Measurements from ENCODE around the gene PSD4.

The PSD4 gene

DNA sequence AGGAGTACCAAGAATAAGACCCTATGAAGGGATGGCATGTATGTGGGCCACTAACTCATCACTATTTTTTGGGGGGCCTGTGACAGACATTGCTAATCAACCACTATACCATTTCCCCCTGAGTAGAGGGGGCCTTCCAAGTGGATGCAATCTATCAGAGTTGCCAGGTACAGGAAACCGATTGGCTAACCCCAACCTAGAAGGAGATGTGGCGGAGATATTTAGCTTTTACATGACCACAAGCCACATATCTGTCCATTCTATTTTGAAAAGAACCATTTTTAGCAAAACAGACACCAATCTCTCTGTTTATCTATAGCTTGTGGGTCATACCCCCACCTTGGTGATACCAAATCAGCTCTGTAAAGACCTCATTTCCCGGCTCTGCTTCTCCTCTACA is 53.9 kb downstream of the PSD4 start:
- Mint-ChIP-seq H3K4me1 (peaks cover 74% of the 10 kb centered on the region), H3K27me3 (ENCODE audit: low read depth, poor library complexity) (peaks cover 6% of the 10 kb centered on the region)

DNA sequence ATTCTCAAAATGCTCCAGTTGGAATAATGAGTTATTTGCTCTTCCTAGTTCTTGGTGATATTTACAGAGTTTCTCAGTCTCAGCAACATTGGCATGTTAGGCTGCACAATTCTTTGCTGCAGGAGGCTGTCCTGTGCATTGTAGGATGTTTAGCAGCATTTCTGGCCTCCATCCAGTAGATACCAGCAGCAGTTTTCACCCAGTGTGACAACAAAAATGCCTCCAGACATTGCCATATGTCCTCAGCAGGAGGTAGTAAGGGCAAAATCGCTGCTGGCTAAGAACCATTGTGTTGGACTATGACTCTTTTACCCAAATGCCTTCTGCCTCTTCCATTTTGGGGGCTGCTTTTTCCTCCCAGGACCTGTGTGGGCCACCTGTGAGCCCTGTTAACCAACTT is 54.6 kb downstream of the PSD4 start:
- Mint-ChIP-seq H3K27ac (peak overlapping the region; percentile 64), H3K27me3 (ENCODE audit: low read depth, poor library complexity) (peaks cover 6% of the 10 kb centered on the region), H3K4me1 (peaks cover 81% of the 10 kb centered on the region), H3K9me3 (no peaks in the 10 kb centered on the region), H3K4me3 (no peak overlapping the region), H3K36me3 (ENCODE audit: low read depth) (peaks cover 70% of the 10 kb centered on the region)
- no peak for DNase-seq
- TF ChIP-seq, protein P1, sequence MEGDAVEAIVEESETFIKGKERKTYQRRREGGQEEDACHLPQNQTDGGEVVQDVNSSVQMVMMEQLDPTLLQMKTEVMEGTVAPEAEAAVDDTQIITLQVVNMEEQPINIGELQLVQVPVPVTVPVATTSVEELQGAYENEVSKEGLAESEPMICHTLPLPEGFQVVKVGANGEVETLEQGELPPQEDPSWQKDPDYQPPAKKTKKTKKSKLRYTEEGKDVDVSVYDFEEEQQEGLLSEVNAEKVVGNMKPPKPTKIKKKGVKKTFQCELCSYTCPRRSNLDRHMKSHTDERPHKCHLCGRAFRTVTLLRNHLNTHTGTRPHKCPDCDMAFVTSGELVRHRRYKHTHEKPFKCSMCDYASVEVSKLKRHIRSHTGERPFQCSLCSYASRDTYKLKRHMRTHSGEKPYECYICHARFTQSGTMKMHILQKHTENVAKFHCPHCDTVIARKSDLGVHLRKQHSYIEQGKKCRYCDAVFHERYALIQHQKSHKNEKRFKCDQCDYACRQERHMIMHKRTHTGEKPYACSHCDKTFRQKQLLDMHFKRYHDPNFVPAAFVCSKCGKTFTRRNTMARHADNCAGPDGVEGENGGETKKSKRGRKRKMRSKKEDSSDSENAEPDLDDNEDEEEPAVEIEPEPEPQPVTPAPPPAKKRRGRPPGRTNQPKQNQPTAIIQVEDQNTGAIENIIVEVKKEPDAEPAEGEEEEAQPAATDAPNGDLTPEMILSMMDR (IDR thresholded peaks at IDR 0.05), result no peak

More for the DNA sequence above, 53.9 kb downstream of the PSD4 start:
- DNase-seq, result no peak
- H3K27ac Mint-ChIP-seq, result peak overlapping the region; percentile 97
- H3K9me3 Mint-ChIP-seq, result no peaks in the 10 kb centered on the region
- TF ChIP-seq, protein P1 (IDR thresholded peaks at IDR 0.05), result no peak
- peaks cover 64% of the 10 kb centered on the region for H3K36me3 Mint-ChIP-seq (ENCODE audit: low read depth)
- no peak overlapping the region for H3K4me3 Mint-ChIP-seq

DNA sequence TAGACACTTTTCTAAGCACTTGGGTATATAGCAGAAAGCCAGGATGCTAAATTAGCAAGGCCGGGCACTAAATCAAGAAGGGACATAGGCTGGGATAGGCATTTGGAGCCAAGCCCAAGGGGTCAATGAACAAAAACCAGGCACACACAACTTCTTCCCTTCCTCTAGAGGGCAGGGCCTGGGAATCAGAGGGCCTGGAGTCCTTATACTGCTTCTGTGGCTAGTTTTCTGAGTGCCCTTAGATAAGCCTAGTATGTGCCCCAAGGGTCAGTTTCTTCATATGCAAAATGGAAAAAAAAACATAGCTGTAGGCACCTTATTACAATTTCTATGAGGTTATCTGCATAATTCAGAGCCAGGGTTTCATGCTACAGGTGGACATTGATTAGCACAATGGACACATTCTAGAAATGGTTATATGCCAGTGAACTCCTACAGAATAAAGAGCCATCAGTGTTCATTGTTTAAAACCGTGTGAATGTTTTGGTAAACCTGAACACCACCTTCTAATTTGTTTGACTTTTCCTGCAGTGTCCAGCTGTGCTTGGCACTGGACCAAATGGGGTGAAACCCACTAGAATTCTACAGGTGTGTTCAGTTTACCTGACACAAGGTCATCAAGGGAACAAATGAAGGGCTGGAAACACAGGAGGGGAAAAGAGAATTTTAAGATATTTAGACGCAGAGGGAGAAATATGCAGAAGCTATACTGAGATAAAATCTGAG is 55.4 kb downstream of the PSD4 start:
- no peak for DNase-seq
- TF ChIP-seq, protein P1 (IDR thresholded peaks at IDR 0.05), result no peak
- no peaks in the 10 kb centered on the region for H3K9me3 Mint-ChIP-seq
- H3K27ac Mint-ChIP-seq, result peak overlapping the region; percentile 98
- peaks cover 6% of the 10 kb centered on the region for H3K27me3 Mint-ChIP-seq (ENCODE audit: low read depth, poor library complexity)
- H3K4me1 Mint-ChIP-seq, result peaks cover 89% of the 10 kb centered on the region
- H3K4me3 Mint-ChIP-seq, result no peak overlapping the region
- peaks cover 78% of the 10 kb centered on the region for H3K36me3 Mint-ChIP-seq (ENCODE audit: low read depth)

DNA sequence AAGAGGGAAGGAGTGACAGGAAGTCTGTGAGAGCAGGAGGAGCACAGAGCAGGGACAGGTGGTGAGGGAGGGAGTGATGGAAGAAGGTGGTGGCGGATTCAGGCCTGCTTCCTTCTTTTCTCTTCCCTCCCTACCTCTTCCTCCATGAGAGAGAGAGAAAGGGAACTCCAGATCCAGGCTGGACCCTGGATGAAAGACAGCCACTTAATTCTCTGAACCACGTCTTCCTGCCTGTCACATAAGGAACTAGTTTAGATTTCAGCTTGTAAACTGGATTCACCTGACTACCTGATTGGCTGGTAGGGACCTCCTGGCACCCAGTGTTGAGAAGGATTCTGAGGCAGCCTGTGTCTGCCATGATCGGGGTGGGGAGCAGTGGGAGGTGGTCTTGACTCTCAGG is 56.0 kb downstream of the PSD4 start:
- no peak overlapping the region for H3K4me3 Mint-ChIP-seq
- H3K27ac Mint-ChIP-seq, result peak overlapping the region; percentile 98
- DNase-seq, result no peak
- H3K4me1 Mint-ChIP-seq, result peaks cover 92% of the 10 kb centered on the region
- TF ChIP-seq, protein P1 (IDR thresholded peaks at IDR 0.05), result no peak
- no peaks in the 10 kb centered on the region for H3K9me3 Mint-ChIP-seq
- peaks cover 6% of the 10 kb centered on the region for H3K27me3 Mint-ChIP-seq (ENCODE audit: low read depth, poor library complexity)
- H3K36me3 Mint-ChIP-seq (ENCODE audit: low read depth), result peaks cover 83% of the 10 kb centered on the region

DNA sequence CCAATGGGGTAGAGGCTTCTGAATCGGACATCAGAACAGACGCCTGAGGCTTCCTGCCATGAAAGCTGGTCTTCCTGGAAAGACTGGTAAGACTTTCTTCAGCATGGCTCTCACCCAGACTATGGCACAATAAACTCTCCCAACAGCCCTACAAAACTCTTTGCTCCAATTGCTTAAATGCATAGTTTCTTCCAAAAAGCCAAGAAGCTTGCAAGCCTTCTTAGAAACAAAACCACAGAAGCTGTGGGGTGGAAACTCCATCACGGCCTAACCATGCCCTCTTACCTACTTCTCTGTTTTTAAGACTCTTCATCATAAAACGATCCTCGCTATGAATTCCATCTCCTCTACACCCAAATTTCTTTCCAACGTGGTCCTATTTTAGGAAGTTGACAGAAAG is 56.8 kb downstream of the PSD4 start:
- peaks cover 92% of the 10 kb centered on the region for H3K4me1 Mint-ChIP-seq
- no peaks in the 10 kb centered on the region for H3K9me3 Mint-ChIP-seq
- DNase-seq, result no peak
- peaks cover 6% of the 10 kb centered on the region for H3K27me3 Mint-ChIP-seq (ENCODE audit: low read depth, poor library complexity)
- TF ChIP-seq, protein P1 (IDR thresholded peaks at IDR 0.05), result no peak
- peaks cover 90% of the 10 kb centered on the region for H3K36me3 Mint-ChIP-seq (ENCODE audit: low read depth)
- no peak overlapping the region for H3K4me3 Mint-ChIP-seq
- peak overlapping the region; percentile 98 for H3K27ac Mint-ChIP-seq

DNA sequence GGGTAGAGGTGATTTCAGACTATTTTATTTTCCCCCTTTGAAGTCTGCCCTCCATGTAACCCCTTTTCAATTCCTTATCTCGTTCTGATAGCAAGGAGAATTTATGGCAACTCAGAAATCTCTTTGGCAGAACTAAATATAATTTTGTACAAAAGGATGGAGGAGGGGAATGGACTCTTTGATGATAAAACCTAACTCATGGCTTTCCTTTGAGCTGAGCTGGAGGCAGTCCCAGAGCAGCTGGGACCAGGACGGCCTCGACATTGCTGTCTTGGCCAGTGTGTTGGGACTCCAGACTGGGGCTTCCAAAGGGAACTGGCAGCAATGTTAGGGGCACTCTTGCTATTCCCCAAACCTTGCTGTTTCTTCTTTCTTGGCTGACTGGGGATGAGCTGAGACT is 57.3 kb downstream of the PSD4 start:
- Mint-ChIP-seq H3K4me1 (peaks cover 87% of the 10 kb centered on the region), H3K4me3 (no peak overlapping the region), H3K36me3 (ENCODE audit: low read depth) (peaks cover 86% of the 10 kb centered on the region), H3K27me3 (ENCODE audit: low read depth, poor library complexity) (peaks cover 6% of the 10 kb centered on the region), H3K9me3 (no peaks in the 10 kb centered on the region), H3K27ac (peak overlapping the region; percentile 94)
- DNase-seq, result no peak
- TF ChIP-seq, protein P1 (IDR thresholded peaks at IDR 0.05), result no peak
